SK-N-SH (cell line): ENCODE measurements around the gene SERTM2. TPM values are rescaled to one million over a fixed set of nuclear protein-coding genes. Genes with fewer than 3 reads are reported as not detected.
A peak's percentile ranks its signal among the peaks of the same experiment; 100 is the strongest.

Experiments
- CTCF ChIA-PET: fragments of 300-600, 350-600 bp; formaldehyde crosslinking; extraction: SDS; loops from one replicate; lab custom pipeline; 2021; lab: Yijun Ruan, JAX
- POLR2A ChIA-PET: fragments of 350-600 bp; sonication (Branson Sonifier 250); formaldehyde crosslinking; extraction: SDS; loops from one replicate; lab custom pipeline; 2020; ENCODE audit warnings: antibody characterized with exemption, inconsistent platforms; lab: Yijun Ruan, JAX
- DNase-seq: peaks from one replicate; pipeline ENCODE4 v3.0.0; 2012
- H2AFZ ChIP-seq: fragments of 200-600 bp; sonication (generic); 2 replicates; pipeline ENCODE4 v1.8.1; 2016; ENCODE audit warnings: antibody characterized with exemption, mild to moderate bottlenecking, low read depth
- H3F3A ChIP-seq: fragments of 200-600 bp; sonication (generic); replicated peaks from 2 replicates; pipeline ENCODE3; 2016; ENCODE audit warnings: antibody characterized with exemption, mild to moderate bottlenecking; ENCODE audit not compliant: insufficient read depth
- H3K27ac ChIP-seq, 2 experiments: fragments of 200-500 bp in 1 of 2; fragments of 200-600 bp in 1 of 2; sonication (Bioruptor generic) in 1 of 2; sonication (generic), shearing (Covaris generic) in 1 of 2; 2 replicates each; pipeline versions ENCODE4 v1.5.1 to v1.6.1; 2014 to 2016; ENCODE audit warnings: low read depth in 2 of 2, inconsistent platforms in 1 of 2, low read length in 1 of 2, mild to moderate bottlenecking in 1 of 2, mixed read lengths in 1 of 2
- H3K27me3 ChIP-seq: fragments of 200-600 bp; sonication (generic), shearing (Covaris generic); 2 replicates; pipeline ENCODE4 v1.6.1; 2016; ENCODE audit warnings: mixed run types; ENCODE audit not compliant: insufficient read depth
- H3K36me3 ChIP-seq, 2 experiments: fragments of 200-500 bp in 1 of 2; fragments of 200-600 bp in 1 of 2; sonication (Bioruptor generic) in 1 of 2; sonication (generic) in 1 of 2; replicated peaks in 1 of 2; 2 replicates each; pipeline versions ENCODE3 to v1.5.1; 2014 to 2016; ENCODE audit warnings: low read length in 1 of 2, mild to moderate bottlenecking in 1 of 2; ENCODE audit not compliant: insufficient read depth in 2 of 2, control insufficient read depth in 1 of 2
- H3K4me1 ChIP-seq, 2 experiments: fragments of 200-500 bp in 1 of 2; fragments of 200-600 bp in 1 of 2; sonication (Bioruptor generic) in 1 of 2; sonication (generic), shearing (Covaris generic) in 1 of 2; 2 replicates each; pipeline versions ENCODE4 v1.5.1 to v1.6.1; 2014 to 2016; ENCODE audit warnings: low read depth in 1 of 2, low read length in 1 of 2, mixed run types in 1 of 2; ENCODE audit not compliant: insufficient read depth in 2 of 2, control insufficient read depth in 1 of 2
- H3K4me2 ChIP-seq: fragments of 200-600 bp; sonication (generic), shearing (Covaris generic); 2 replicates; pipeline ENCODE4 v1.6.1; 2017; ENCODE audit warnings: mixed run types
- H3K4me3 ChIP-seq, 2 experiments: fragments of 200-500 bp in 1 of 2; fragments of 200-600 bp in 1 of 2; sonication (Bioruptor generic) in 1 of 2; sonication (generic), shearing (Covaris generic) in 1 of 2; 2 replicates each; pipeline versions ENCODE4 v1.5.1 to v1.8.1; 2014 to 2016; ENCODE audit warnings: low read depth in 2 of 2, inconsistent platforms in 1 of 2, low read length in 1 of 2, mild to moderate bottlenecking in 1 of 2, mixed read lengths in 1 of 2, moderate library complexity in 1 of 2
- H3K79me2 ChIP-seq: fragments of 200-600 bp; sonication (generic); 2 replicates; pipeline ENCODE4 v1.8.1; 2017; ENCODE audit warnings: mild to moderate bottlenecking; ENCODE audit not compliant: insufficient read depth
- H3K9ac ChIP-seq: fragments of 200-600 bp; sonication (generic); 2 replicates; pipeline ENCODE4 v1.6.1; 2017; ENCODE audit warnings: mixed run types
- H3K9me2 ChIP-seq: fragments of 200-600 bp; sonication (generic); 2 replicates; pipeline ENCODE4 v1.6.1; 2017; ENCODE audit warnings: mixed run types
- H3K9me3 ChIP-seq: fragments of 200-600 bp; sonication (generic); 2 replicates; pipeline ENCODE4 v1.6.1; 2017; ENCODE audit warnings: mixed run types, mild to moderate bottlenecking, moderate library complexity
- H4K20me1 ChIP-seq: fragments of 200-600 bp; sonication (generic); 2 replicates; pipeline ENCODE4 v1.6.1; 2017; ENCODE audit warnings: mild to moderate bottlenecking, mixed run types; ENCODE audit not compliant: insufficient read depth
- EZH2phosphoT487 ChIP-seq: fragments of 200-600 bp; sonication (generic); IDR thresholded peaks from 2 replicates; pipeline ENCODE4 v1.6.1; 2017; ENCODE audit warnings: low read depth, mixed run types, mild to moderate bottlenecking, antibody characterized with exemption, moderate library complexity, borderline replicate concordance
- FOSL2 ChIP-seq: IDR thresholded peaks from 2 replicates; pipeline ENCODE4 v1.4.0; 2012; ENCODE audit warnings: low read depth, mild to moderate bottlenecking, moderate library complexity, borderline replicate concordance
- FOXJ3 ChIP-seq: sonication (generic); formaldehyde crosslinking; IDR thresholded peaks from 2 replicates; pipeline ENCODE4 v1.5.1; 2020; ENCODE audit warnings: mild to moderate bottlenecking, missing genetic modification reagents
- FOXM1 ChIP-seq: IDR thresholded peaks from 2 replicates; pipeline ENCODE4 v1.4.0; 2012; ENCODE audit warnings: low read depth, mild to moderate bottlenecking
- GABPA ChIP-seq: IDR thresholded peaks from 2 replicates; pipeline ENCODE4 v1.4.0; 2012; ENCODE audit warnings: low read depth, mild to moderate bottlenecking
- GATA2 ChIP-seq: sonication (generic); formaldehyde crosslinking; IDR thresholded peaks from 2 replicates; pipeline ENCODE4 v1.5.0; 2020; ENCODE audit warnings: mild to moderate bottlenecking, missing genetic modification reagents
- JUND ChIP-seq: IDR thresholded peaks from 2 replicates; pipeline ENCODE4 v1.4.0; 2012
- MEF2A ChIP-seq: IDR thresholded peaks from 2 replicates; pipeline ENCODE4 v1.4.0; 2012; ENCODE audit warnings: low read depth, borderline replicate concordance
- POLR2AphosphoS5 ChIP-seq: IDR thresholded peaks from 2 replicates; pipeline ENCODE4 v1.6.1; 2012; ENCODE audit warnings: low read depth, low read length
- TCF12 ChIP-seq: IDR thresholded peaks from 2 replicates; pipeline ENCODE4 v1.4.0; 2012
- WGBS: methylation state at CpG from one replicate; pipeline ENCODE4 v1.1.6; 2017; ENCODE audit warnings: low lambda C conversion rate; 5-methylcytosine and 5-hydroxymethylcytosine counted together
- polyA plus RNA-seq, 3 experiments: library from polyadenylated mRNA; depleted of rRNA; stranded (reverse); fragments of >200 nt; gene quantifications; 2 replicates each; pipeline ENCODE4 v1.2.3, GENCODE V29; 2012
- TF ChIP-seq, protein P1 (sequence below): fragments of 150-350 bp; IDR thresholded peaks from 2 replicates; pipeline ENCODE4 v1.6.1; 2016; ENCODE audit warnings: mild to moderate bottlenecking, low read depth, low read length
- TF ChIP-seq, protein P2 (sequence below): fragments of 200-600 bp; sonication (generic); IDR thresholded peaks from 2 replicates; pipeline ENCODE4 v1.6.1; 2017; ENCODE audit warnings: antibody characterized with exemption, mild to moderate bottlenecking, moderate library complexity
- TF ChIP-seq, protein P3 (sequence below): IDR thresholded peaks from 2 replicates; pipeline ENCODE4 v1.4.0; 2012; ENCODE audit warnings: low read depth, borderline replicate concordance
- TF ChIP-seq, protein P4 (sequence below): fragments of 150-350 bp; IDR thresholded peaks from 2 replicates; pipeline ENCODE4 v1.6.1; 2017; ENCODE audit warnings: antibody characterized with exemption, low read length, low read depth, borderline replicate concordance

The SERTM2 gene
- 0.12 and 0.60 TPM in 2 replicates for polyA plus RNA-seq (2012; rRNA removed)
- polyA plus RNA-seq (2012; cell fraction: cytosol; rRNA removed): 0.63 and 1.1 TPM in 2 replicates
- 0.16 and 0.18 TPM in 2 replicates for polyA plus RNA-seq (2012; cell fraction: nucleus; rRNA removed)

DNA sequence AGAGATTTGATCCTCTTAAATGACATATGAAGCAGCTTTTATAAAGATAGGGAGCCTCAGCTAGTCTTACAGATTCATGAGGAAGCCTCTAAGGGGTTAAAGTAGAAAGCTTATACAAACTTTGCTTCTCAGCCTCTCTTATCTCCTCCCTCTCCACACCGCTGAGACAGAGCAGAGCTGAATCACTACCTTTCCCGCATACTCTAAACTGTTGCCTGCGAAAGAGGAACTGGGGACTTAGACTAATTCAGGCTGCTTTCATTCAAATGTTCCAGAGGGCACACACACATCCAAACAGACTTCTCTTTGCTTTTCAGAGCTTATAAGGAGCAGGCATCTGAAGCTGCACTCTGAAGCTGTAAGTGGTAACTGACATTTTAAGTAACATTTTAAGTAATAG lies at the start of gene SERTM2:
TSS of gene SERTM2 (plus strand) at position 169 of the 400 bp plus-strand sequence. CDS start 7,213 bp downstream, outside the sequence.
- Histone ChIP-seq H2AFZ (no peak within 1 kb of the TSS), H3K4me3 (peak within 1 kb of the TSS in 1 of 2 experiments; percentile 3; a peak in 1 of 4 replicates), H3K4me1 (no peaks in the 10 kb centered on the region), H3K9ac (no peak within 1 kb of the TSS), H3K27ac (peak within 1 kb of the TSS in 1 of 2 experiments; percentile 34; a peak in 1 of 4 replicates), H3K79me2 (no peaks in the 10 kb centered on the region), H3K9me2 (no peaks in the 10 kb centered on the region), H4K20me1 (no peaks in the 10 kb centered on the region), H3K36me3 (no peaks in the 10 kb centered on the region), H3K9me3 (no peaks in the 10 kb centered on the region), H3K27me3 (no peaks in the 10 kb centered on the region; the same call in 1 of the 2 replicates), H3F3A (no peaks in the 10 kb centered on the region), H3K4me2 (no peak within 1 kb of the TSS; the same call in 1 of the 2 replicates)
- CTCF ChIA-PET: interaction anchor here (0.7 to 1.2 kb wide), 2 partner anchors 9 to 142 kb away, joined by 3 to 5 read pairs; no protein-coding TSS in a partner anchor
- peak; percentile 7 for DNase-seq
- POLR2A ChIA-PET: no interaction called here
- 0% methylated on average over 3 of the region's 3 CpGs for WGBS
- TF ChIP-seq, protein P1, sequence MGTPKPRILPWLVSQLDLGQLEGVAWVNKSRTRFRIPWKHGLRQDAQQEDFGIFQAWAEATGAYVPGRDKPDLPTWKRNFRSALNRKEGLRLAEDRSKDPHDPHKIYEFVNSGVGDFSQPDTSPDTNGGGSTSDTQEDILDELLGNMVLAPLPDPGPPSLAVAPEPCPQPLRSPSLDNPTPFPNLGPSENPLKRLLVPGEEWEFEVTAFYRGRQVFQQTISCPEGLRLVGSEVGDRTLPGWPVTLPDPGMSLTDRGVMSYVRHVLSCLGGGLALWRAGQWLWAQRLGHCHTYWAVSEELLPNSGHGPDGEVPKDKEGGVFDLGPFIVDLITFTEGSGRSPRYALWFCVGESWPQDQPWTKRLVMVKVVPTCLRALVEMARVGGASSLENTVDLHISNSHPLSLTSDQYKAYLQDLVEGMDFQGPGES: no peak
- TF ChIP-seq GABPA (no peak), FOXJ3 (CRISPR knock-in tag) (no peak), TCF12 (no peak)
- TF ChIP-seq, protein P2, sequence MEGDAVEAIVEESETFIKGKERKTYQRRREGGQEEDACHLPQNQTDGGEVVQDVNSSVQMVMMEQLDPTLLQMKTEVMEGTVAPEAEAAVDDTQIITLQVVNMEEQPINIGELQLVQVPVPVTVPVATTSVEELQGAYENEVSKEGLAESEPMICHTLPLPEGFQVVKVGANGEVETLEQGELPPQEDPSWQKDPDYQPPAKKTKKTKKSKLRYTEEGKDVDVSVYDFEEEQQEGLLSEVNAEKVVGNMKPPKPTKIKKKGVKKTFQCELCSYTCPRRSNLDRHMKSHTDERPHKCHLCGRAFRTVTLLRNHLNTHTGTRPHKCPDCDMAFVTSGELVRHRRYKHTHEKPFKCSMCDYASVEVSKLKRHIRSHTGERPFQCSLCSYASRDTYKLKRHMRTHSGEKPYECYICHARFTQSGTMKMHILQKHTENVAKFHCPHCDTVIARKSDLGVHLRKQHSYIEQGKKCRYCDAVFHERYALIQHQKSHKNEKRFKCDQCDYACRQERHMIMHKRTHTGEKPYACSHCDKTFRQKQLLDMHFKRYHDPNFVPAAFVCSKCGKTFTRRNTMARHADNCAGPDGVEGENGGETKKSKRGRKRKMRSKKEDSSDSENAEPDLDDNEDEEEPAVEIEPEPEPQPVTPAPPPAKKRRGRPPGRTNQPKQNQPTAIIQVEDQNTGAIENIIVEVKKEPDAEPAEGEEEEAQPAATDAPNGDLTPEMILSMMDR: no peak

DNA sequence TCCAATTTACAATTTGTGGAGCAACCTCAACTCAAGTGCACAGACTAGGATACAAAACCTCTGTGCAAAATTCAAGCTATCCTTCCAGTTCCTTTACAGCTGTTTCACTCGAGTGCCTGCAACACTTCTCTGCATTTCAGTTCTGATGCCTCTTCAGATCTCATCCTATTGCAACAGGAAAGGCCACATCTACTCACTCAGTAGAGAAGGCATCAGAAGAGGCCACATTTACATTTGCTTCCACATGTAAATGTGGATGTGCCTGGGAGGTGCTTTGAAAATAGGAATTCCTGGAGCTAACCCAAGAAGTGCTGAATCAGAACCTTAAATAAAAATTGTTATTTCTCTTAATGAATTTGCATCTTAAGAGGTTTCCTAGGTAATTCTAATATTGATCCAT lies 45.8 kb upstream of the SERTM2 start:
- DNase-seq: no peak
- CTCF ChIA-PET: no interaction called here
- Histone ChIP-seq H3K36me3 (no peaks in the 10 kb centered on the region), H3K9me3 (no peaks in the 10 kb centered on the region), H3K9me2 (no peaks in the 10 kb centered on the region), H3F3A (no peaks in the 10 kb centered on the region), H3K27ac (no peak overlapping the region), H3K4me3 (no peak overlapping the region), H2AFZ (no peak overlapping the region), H3K79me2 (no peaks in the 10 kb centered on the region), H3K27me3 (no peaks in the 10 kb centered on the region), H3K4me1 (peaks cover 0 to 3% of the 10 kb centered on the region in 2 experiments; a peak in 1 of 4 replicates), H3K4me2 (no peak overlapping the region), H4K20me1 (no peaks in the 10 kb centered on the region), H3K9ac (no peak overlapping the region)
- POLR2A ChIA-PET: no interaction called here
- WGBS: 6% methylated on average over 1 of the region's 1 CpG
- TF ChIP-seq, protein P3, sequence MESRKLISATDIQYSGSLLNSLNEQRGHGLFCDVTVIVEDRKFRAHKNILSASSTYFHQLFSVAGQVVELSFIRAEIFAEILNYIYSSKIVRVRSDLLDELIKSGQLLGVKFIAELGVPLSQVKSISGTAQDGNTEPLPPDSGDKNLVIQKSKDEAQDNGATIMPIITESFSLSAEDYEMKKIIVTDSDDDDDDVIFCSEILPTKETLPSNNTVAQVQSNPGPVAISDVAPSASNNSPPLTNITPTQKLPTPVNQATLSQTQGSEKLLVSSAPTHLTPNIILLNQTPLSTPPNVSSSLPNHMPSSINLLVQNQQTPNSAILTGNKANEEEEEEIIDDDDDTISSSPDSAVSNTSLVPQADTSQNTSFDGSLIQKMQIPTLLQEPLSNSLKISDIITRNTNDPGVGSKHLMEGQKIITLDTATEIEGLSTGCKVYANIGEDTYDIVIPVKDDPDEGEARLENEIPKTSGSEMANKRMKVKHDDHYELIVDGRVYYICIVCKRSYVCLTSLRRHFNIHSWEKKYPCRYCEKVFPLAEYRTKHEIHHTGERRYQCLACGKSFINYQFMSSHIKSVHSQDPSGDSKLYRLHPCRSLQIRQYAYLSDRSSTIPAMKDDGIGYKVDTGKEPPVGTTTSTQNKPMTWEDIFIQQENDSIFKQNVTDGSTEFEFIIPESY: no peak
- TF ChIP-seq GABPA (no peak), MEF2A (no peak), GATA2 (no peak), POLR2AphosphoS5 (no peak), EZH2phosphoT487 (no peak), JUND (no peak), FOSL2 (no peak), FOXM1 (no peak)
- TF ChIP-seq, protein P4, sequence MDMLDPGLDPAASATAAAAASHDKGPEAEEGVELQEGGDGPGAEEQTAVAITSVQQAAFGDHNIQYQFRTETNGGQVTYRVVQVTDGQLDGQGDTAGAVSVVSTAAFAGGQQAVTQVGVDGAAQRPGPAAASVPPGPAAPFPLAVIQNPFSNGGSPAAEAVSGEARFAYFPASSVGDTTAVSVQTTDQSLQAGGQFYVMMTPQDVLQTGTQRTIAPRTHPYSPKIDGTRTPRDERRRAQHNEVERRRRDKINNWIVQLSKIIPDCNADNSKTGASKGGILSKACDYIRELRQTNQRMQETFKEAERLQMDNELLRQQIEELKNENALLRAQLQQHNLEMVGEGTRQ: no peak
- TF ChIP-seq, protein P2: no peak
